ENCODE measurements around the gene TMED9. TPM values are rescaled to one million over a fixed set of nuclear protein-coding genes. Genes with fewer than 3 reads are reported as not detected.
"Not testable (repeated sequence)": the region's sequence is repeated elsewhere in the genome, so short reads cannot be mapped to it uniquely, and the experiment has no call there.

The TMED9 gene
- total RNA-seq, 1 donor from 2014 or later, result 271 TPM

DNA sequence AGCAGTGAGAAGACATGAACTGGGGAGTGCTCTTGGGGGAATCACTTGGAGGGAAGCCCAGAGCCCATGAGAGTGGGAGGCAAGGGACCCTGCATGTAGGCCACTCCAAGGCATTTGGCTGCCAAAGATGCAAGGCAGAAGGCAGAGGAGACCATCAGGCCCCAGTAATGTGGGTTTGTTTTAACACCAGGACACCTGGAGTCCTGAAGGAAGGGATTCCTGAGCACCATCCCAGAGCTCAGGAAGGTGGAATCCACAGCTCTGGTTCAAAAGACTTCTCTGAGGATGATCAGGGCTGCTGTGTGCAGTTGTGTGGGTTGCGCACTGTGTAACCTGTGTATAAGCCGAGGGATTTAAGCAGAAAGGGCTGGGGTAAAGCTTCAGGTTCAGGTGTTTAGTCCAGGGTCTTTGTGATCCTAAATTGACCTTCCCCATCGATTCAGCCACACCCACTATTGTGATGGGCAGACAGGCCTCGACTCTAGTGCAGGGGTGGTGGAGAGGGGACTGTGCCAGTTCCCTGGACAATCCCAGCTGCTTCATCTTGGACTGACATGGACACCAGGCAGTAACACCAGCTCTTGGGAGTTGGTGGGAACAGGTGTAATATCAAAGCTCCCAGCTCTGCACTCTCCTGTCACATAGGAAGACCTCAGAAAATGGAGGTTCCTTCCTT, 18.9 kb downstream of the TMED9 start:
- TF ChIP-seq, protein P1, sequence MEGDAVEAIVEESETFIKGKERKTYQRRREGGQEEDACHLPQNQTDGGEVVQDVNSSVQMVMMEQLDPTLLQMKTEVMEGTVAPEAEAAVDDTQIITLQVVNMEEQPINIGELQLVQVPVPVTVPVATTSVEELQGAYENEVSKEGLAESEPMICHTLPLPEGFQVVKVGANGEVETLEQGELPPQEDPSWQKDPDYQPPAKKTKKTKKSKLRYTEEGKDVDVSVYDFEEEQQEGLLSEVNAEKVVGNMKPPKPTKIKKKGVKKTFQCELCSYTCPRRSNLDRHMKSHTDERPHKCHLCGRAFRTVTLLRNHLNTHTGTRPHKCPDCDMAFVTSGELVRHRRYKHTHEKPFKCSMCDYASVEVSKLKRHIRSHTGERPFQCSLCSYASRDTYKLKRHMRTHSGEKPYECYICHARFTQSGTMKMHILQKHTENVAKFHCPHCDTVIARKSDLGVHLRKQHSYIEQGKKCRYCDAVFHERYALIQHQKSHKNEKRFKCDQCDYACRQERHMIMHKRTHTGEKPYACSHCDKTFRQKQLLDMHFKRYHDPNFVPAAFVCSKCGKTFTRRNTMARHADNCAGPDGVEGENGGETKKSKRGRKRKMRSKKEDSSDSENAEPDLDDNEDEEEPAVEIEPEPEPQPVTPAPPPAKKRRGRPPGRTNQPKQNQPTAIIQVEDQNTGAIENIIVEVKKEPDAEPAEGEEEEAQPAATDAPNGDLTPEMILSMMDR (IDR thresholded peaks at IDR 0.05; ENCODE audit: unreplicated experiment), result no peak
- DNase-seq (ENCODE audit: low spot score), result no peak
- Mint-ChIP-seq H3K27me3 (ENCODE audit: unreplicated experiment) (peaks cover 3% of the 10 kb centered on the region), H3K27ac (ENCODE audit: unreplicated experiment) (no peak overlapping the region), H3K36me3 (ENCODE audit: low read depth, unreplicated experiment) (peaks cover 11% of the 10 kb centered on the region), H3K9me3 (ENCODE audit: unreplicated experiment) (no peaks in the 10 kb centered on the region), H3K4me3 (ENCODE audit: unreplicated experiment) (no peak overlapping the region), H3K4me1 (ENCODE audit: unreplicated experiment) (peaks cover 4% of the 10 kb centered on the region)

- TF ChIP-seq, protein P1 (IDR thresholded peaks at IDR 0.05; ENCODE audit: unreplicated experiment), result no peak
- no peak overlapping the region for H3K27ac Mint-ChIP-seq (ENCODE audit: unreplicated experiment)
- H3K9me3 Mint-ChIP-seq (ENCODE audit: unreplicated experiment), result no peaks in the 10 kb centered on the region
- peaks cover 4% of the 10 kb centered on the region for H3K4me1 Mint-ChIP-seq (ENCODE audit: unreplicated experiment)
- no peak for DNase-seq (ENCODE audit: low spot score)
- H3K36me3 Mint-ChIP-seq (ENCODE audit: low read depth, unreplicated experiment), result peaks cover 8% of the 10 kb centered on the region
- H3K27me3 Mint-ChIP-seq (ENCODE audit: unreplicated experiment), result peaks cover 2% of the 10 kb centered on the region
- H3K4me3 Mint-ChIP-seq (ENCODE audit: unreplicated experiment), result no peak overlapping the region
Measured at GRCh38 chr5:177611446-177612214, 19.6 kb downstream of the TMED9 start.

DNA sequence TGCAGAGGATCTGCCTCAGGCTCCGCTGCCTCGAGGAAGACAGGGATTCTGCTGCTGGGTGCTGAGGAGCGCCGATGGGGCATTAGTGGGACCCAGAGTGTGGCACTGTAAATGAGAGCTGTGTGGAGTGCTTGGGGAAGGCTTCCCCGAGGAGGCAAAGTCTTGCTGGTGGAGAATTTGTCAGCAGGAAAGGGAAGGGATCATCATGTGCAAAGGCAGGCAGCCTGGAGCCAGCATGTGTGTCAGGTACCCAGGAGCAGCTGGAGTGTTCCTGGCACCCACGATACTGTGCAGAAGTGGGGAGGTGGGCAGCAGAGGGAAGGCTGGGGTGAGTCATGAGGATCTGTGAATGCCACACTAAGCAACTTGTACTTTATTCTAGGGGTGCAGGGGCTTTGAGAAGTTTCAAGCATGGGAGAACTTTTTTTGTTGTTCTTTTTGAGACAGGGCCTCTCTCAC, 20.2 kb downstream of the TMED9 start:
- Mint-ChIP-seq H3K27ac (ENCODE audit: unreplicated experiment) (no peak overlapping the region), H3K27me3 (ENCODE audit: unreplicated experiment) (peaks cover 1% of the 10 kb centered on the region), H3K4me1 (ENCODE audit: unreplicated experiment) (no peaks in the 10 kb centered on the region), H3K4me3 (ENCODE audit: unreplicated experiment) (no peak overlapping the region), H3K9me3 (ENCODE audit: unreplicated experiment) (no peaks in the 10 kb centered on the region), H3K36me3 (ENCODE audit: low read depth, unreplicated experiment) (peaks cover 4% of the 10 kb centered on the region)
- TF ChIP-seq, protein P1 (IDR thresholded peaks at IDR 0.05; ENCODE audit: unreplicated experiment), result no peak
- no peak for DNase-seq (ENCODE audit: low spot score)

DNA sequence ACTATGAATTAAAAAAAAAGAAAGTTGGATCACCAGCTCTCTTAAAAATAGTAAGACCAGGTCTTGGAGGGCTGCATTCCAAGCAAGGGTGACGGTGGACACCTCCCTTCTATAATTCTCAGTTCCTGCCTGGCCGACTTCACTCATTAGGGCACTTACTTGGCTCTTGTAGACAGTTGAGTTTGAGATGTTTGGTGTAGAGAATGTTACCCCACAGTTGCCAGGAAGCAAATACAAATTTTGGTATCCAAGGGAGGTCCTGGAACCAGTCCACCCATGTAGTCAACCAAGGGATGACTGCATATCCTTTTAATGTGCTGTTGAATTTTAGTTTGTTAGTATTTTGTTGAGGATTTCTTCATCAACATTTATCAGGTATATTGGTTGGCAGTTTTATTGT, 28.6 kb downstream of the TMED9 start:
- Mint-ChIP-seq H3K27me3 (ENCODE audit: unreplicated experiment) (no peaks in the 10 kb centered on the region), H3K4me1 (ENCODE audit: unreplicated experiment) (no peaks in the 10 kb centered on the region), H3K4me3 (ENCODE audit: unreplicated experiment) (no peak overlapping the region), H3K36me3 (ENCODE audit: low read depth, unreplicated experiment) (peaks cover 8% of the 10 kb centered on the region), H3K9me3 (ENCODE audit: unreplicated experiment) (no peaks in the 10 kb centered on the region), H3K27ac (ENCODE audit: unreplicated experiment) (no peak overlapping the region)
- no peak for DNase-seq (ENCODE audit: low spot score)
- TF ChIP-seq, protein P1 (IDR thresholded peaks at IDR 0.05; ENCODE audit: unreplicated experiment), result no peak

- H3K4me1 Mint-ChIP-seq (ENCODE audit: unreplicated experiment); H3K27ac Mint-ChIP-seq (ENCODE audit: unreplicated experiment); H3K4me3 Mint-ChIP-seq (ENCODE audit: unreplicated experiment); H3K36me3 Mint-ChIP-seq (ENCODE audit: low read depth, unreplicated experiment); DNase-seq (ENCODE audit: low spot score); H3K27me3 Mint-ChIP-seq (ENCODE audit: unreplicated experiment); H3K9me3 Mint-ChIP-seq (ENCODE audit: unreplicated experiment): not testable (repeated sequence)
Measured at GRCh38 chr5:177624172-177624571, 32.2 kb downstream of the TMED9 start.

- H3K36me3 Mint-ChIP-seq (ENCODE audit: low read depth, unreplicated experiment); DNase-seq (ENCODE audit: low spot score); H3K4me3 Mint-ChIP-seq (ENCODE audit: unreplicated experiment); H3K4me1 Mint-ChIP-seq (ENCODE audit: unreplicated experiment); H3K27ac Mint-ChIP-seq (ENCODE audit: unreplicated experiment); H3K27me3 Mint-ChIP-seq (ENCODE audit: unreplicated experiment); H3K9me3 Mint-ChIP-seq (ENCODE audit: unreplicated experiment): not testable (repeated sequence)
Measured at GRCh38 chr5:177630186-177630585, 38.2 kb downstream of the TMED9 start.

GRCh38 chr5:177634912-177635311, 42.9 kb downstream of the TMED9 start:
- peaks cover 16% of the 10 kb centered on the region for H3K36me3 Mint-ChIP-seq (ENCODE audit: low read depth, unreplicated experiment)
- H3K4me1 Mint-ChIP-seq (ENCODE audit: unreplicated experiment); H3K27me3 Mint-ChIP-seq (ENCODE audit: unreplicated experiment); H3K4me3 Mint-ChIP-seq (ENCODE audit: unreplicated experiment); DNase-seq (ENCODE audit: low spot score); H3K9me3 Mint-ChIP-seq (ENCODE audit: unreplicated experiment); H3K27ac Mint-ChIP-seq (ENCODE audit: unreplicated experiment): not testable (repeated sequence)

DNA sequence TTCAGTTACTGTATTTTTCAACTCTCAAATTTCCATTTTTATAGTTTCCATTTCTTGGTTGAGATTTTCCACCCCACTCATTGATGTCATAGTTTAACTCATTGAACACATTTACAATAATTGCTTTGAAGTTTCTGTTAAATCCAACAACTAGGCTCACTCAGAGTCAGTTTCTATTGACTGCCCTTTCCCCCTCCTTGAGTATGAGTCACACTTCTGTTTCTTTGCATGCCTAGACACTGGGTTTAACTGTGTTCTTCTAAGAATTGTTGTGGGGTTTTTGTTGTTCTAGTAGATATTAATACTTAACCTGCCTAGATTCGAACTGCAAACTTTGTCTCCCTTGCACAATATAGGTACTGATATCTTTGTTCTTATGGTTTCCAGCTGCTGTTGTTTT, 53.5 kb downstream of the TMED9 start:
- H3K27ac Mint-ChIP-seq (ENCODE audit: unreplicated experiment); H3K4me1 Mint-ChIP-seq (ENCODE audit: unreplicated experiment); H3K9me3 Mint-ChIP-seq (ENCODE audit: unreplicated experiment); H3K36me3 Mint-ChIP-seq (ENCODE audit: low read depth, unreplicated experiment); H3K27me3 Mint-ChIP-seq (ENCODE audit: unreplicated experiment); H3K4me3 Mint-ChIP-seq (ENCODE audit: unreplicated experiment); DNase-seq (ENCODE audit: low spot score): not testable (repeated sequence)
